GM12878 (cell line): Measurements from ENCODE around the gene MPC1. TPM values are rescaled to one million over a fixed set of nuclear protein-coding genes. Genes with fewer than 3 reads are reported as not detected.

Experiments used
- HCFC1 ChIP-seq: fragments of 150-350 bp; IDR thresholded peaks from 2 replicates; pipeline ENCODE4 v1.6.1; 2014; ENCODE audit warnings: low read length
- IKZF1 ChIP-seq: fragments of 450-650 bp; conservative IDR thresholded peaks from 2 replicates; pipeline ENCODE4 v1.6.1; 2017; ENCODE audit warnings: antibody characterized with exemption, mild to moderate bottlenecking
- IRF4 ChIP-seq: IDR thresholded peaks from 2 replicates; pipeline ENCODE4 v1.6.1; 2011; ENCODE audit warnings: low read depth, low read length
- KLF5 ChIP-seq: fragments of 450-650 bp; IDR thresholded peaks from 2 replicates; pipeline ENCODE4 v1.6.1; 2014; ENCODE audit warnings: mild to moderate bottlenecking; ENCODE audit not compliant: partially characterized antibody
- MTA2 ChIP-seq: fragments of 450-650 bp; IDR thresholded peaks from 2 replicates; pipeline ENCODE4 v1.6.1; 2016; ENCODE audit warnings: low read depth, mild to moderate bottlenecking, moderate library complexity
- POLR2AphosphoS5 ChIP-seq: IDR thresholded peaks from 2 replicates; pipeline ENCODE4 v1.6.1; 2011; ENCODE audit warnings: mild to moderate bottlenecking, low read length, inconsistent platforms
- POU2F2 ChIP-seq: IDR thresholded peaks from 3 replicates; pipeline ENCODE4 v1.6.1; 2011; ENCODE audit warnings: low read depth, mild to moderate bottlenecking, low read length, borderline replicate concordance
- RAD21 ChIP-seq: IDR thresholded peaks from 2 replicates; pipeline ENCODE4 v1.6.1; 2011; ENCODE audit warnings: mild to moderate bottlenecking, low read depth, low read length, moderate library complexity; ENCODE audit not compliant: insufficient read depth
- STAT1 ChIP-seq: fragments of 450-650 bp; conservative IDR thresholded peaks from 2 replicates; pipeline ENCODE4 v1.6.1; 2014; ENCODE audit warnings: antibody characterized with exemption, mild to moderate bottlenecking
- STAT3 ChIP-seq: IDR thresholded peaks from 2 replicates; pipeline ENCODE4 v1.6.1; 2011; ENCODE audit warnings: low read depth, low read length, improper control_type of control experiment
- polyA plus RNA-seq, 11 experiments: library from polyadenylated mRNA; depleted of rRNA in 4 of 11; unstranded in 6 of 11; stranded (reverse) in 5 of 11; fragments of >200 nt; fragmentation: Nextera tagmentation in 4 of 11; fragmentation: Illumina TruSeq in 1 of 11; extraction: Ambion mirVana in 4 of 11; extraction: Trizol in 1 of 11; gene quantifications; 1 replicate in 1 of 11; 2 replicates in 10 of 11; pipeline versions ENCODE4 v1.2.1 to v1.2.3, GENCODE V29; 2011 to 2016; ENCODE audit warnings: inconsistent platforms in 2 of 11, missing spikeins in 2 of 11, low read depth in 1 of 11
- total RNA-seq, 4 experiments: library from RNA; depleted of rRNA in 3 of 4; stranded (reverse); fragments of >200 nt in 3 of 4; fragmentation: Illumina TruSeq in 1 of 4; extraction: Trizol in 1 of 4; gene quantifications; 2 replicates each; pipeline versions ENCODE4 v1.2.1 to v1.2.3, GENCODE V29; 2013 to 2021
- TF ChIP-seq, protein P1 (sequence below): fragments of 450-650 bp; IDR thresholded peaks from 2 replicates; pipeline ENCODE4 v1.6.1; 2017; ENCODE audit warnings: antibody characterized with exemption, mild to moderate bottlenecking, moderate library complexity
- TF ChIP-seq, protein P2 (sequence below): fragments of 450-650 bp; formaldehyde crosslinking; IDR thresholded peaks from 2 replicates; pipeline ENCODE4 v1.4.0; 2022; ENCODE audit warnings: mild to moderate bottlenecking, moderate library complexity
- TF ChIP-seq, protein P3 (sequence below): IDR thresholded peaks from 2 replicates; pipeline ENCODE4 v1.6.1; 2011; ENCODE audit warnings: low read depth, low read length, improper control_type of control experiment, borderline replicate concordance
- TF ChIP-seq, protein P4 (sequence below): fragments of 450-650 bp; IDR thresholded peaks from 2 replicates; pipeline ENCODE4 v1.6.1; 2016; ENCODE audit warnings: mild to moderate bottlenecking, moderate library complexity, borderline replicate concordance
- TF ChIP-seq, protein P5 (sequence below): fragments of 450-650 bp; conservative IDR thresholded peaks from 2 replicates; pipeline ENCODE4 v1.6.1; 2017; ENCODE audit warnings: mild to moderate bottlenecking, moderate library complexity

MPC1 gene
- total and polyA plus RNA-seq, 10 of the 15 experiments (the other 5 are each of a cell fraction or from before 2014, with no cell fraction given): 53.2 to 177 (median 78.8) TPM

DNA sequence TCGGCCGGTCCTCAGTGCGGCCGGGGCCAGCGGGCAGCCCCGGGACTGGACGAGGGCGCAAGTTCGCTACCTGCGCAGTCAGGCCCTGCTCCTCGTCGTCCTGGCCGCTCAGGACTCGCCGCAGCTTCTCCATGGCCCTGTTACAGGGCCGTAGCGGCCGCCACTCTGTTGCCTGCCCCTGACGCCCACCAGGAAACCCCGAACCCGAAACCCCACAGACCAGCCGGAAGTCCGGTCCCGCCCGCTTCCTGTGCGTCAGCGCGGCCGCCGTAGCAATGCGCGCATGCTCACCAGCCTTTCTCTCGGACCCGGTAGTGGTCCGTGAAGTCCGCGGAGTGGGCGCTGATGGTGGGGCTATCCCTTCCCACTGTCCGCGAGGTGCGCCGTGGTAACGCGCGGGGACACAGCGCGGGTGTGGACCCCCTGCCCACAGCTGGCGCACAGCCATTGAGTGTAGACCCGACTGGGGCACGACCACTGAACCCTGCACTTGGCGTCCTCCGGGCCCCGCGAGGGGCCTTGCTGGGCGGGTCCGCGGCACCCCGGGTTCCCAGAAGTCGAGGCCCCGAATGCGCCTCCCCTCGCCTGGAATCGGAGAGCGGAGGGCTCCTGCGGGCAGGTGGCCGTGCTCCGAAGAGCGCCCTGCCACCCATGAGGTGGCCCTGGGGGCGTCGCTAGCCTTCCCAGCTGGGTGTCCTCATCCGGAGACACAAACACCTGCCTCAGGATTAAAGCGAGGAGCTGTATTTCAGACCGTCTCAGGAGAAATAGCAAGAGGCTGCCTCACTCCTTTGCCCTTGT lies 40.2 kb downstream of the MPC1 start, which contains the start of gene SFT2D1 (continued):
- TF ChIP-seq, protein P1, sequence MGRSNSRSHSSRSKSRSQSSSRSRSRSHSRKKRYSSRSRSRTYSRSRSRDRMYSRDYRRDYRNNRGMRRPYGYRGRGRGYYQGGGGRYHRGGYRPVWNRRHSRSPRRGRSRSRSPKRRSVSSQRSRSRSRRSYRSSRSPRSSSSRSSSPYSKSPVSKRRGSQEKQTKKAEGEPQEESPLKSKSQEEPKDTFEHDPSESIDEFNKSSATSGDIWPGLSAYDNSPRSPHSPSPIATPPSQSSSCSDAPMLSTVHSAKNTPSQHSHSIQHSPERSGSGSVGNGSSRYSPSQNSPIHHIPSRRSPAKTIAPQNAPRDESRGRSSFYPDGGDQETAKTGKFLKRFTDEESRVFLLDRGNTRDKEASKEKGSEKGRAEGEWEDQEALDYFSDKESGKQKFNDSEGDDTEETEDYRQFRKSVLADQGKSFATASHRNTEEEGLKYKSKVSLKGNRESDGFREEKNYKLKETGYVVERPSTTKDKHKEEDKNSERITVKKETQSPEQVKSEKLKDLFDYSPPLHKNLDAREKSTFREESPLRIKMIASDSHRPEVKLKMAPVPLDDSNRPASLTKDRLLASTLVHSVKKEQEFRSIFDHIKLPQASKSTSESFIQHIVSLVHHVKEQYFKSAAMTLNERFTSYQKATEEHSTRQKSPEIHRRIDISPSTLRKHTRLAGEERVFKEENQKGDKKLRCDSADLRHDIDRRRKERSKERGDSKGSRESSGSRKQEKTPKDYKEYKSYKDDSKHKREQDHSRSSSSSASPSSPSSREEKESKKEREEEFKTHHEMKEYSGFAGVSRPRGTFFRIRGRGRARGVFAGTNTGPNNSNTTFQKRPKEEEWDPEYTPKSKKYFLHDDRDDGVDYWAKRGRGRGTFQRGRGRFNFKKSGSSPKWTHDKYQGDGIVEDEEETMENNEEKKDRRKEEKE: no peak
- TF ChIP-seq, protein P2, sequence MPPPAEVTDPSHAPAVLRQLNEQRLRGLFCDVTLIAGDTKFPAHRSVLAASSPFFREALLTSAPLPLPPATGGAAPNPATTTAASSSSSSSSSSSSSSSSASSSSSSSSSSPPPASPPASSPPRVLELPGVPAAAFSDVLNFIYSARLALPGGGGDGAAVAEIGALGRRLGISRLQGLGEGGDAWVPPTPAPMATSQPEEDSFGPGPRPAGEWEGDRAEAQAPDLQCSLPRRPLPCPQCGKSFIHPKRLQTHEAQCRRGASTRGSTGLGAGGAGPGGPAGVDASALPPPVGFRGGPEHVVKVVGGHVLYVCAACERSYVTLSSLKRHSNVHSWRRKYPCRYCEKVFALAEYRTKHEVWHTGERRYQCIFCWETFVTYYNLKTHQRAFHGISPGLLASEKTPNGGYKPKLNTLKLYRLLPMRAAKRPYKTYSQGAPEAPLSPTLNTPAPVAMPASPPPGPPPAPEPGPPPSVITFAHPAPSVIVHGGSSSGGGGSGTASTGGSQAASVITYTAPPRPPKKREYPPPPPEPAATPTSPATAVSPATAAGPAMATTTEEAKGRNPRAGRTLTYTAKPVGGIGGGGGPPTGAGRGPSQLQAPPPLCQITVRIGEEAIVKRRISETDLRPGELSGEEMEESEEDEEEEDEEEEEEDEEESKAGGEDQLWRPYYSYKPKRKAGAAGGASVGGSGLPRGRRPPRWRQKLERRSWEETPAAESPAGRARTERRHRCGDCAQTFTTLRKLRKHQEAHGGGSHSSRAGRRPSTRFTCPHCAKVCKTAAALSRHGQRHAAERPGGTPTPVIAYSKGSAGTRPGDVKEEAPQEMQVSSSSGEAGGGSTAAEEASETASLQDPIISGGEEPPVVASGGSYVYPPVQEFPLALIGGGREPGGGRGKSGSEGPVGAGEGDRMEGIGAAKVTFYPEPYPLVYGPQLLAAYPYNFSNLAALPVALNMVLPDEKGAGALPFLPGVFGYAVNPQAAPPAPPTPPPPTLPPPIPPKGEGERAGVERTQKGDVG: no peak
- peak; percentile 7; the same call in 1 of the 2 replicates for TF ChIP-seq IRF4
- TF ChIP-seq, protein P3, sequence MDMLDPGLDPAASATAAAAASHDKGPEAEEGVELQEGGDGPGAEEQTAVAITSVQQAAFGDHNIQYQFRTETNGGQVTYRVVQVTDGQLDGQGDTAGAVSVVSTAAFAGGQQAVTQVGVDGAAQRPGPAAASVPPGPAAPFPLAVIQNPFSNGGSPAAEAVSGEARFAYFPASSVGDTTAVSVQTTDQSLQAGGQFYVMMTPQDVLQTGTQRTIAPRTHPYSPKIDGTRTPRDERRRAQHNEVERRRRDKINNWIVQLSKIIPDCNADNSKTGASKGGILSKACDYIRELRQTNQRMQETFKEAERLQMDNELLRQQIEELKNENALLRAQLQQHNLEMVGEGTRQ: no peak; the same call in 1 of the 2 replicates
- TF ChIP-seq, protein P4, sequence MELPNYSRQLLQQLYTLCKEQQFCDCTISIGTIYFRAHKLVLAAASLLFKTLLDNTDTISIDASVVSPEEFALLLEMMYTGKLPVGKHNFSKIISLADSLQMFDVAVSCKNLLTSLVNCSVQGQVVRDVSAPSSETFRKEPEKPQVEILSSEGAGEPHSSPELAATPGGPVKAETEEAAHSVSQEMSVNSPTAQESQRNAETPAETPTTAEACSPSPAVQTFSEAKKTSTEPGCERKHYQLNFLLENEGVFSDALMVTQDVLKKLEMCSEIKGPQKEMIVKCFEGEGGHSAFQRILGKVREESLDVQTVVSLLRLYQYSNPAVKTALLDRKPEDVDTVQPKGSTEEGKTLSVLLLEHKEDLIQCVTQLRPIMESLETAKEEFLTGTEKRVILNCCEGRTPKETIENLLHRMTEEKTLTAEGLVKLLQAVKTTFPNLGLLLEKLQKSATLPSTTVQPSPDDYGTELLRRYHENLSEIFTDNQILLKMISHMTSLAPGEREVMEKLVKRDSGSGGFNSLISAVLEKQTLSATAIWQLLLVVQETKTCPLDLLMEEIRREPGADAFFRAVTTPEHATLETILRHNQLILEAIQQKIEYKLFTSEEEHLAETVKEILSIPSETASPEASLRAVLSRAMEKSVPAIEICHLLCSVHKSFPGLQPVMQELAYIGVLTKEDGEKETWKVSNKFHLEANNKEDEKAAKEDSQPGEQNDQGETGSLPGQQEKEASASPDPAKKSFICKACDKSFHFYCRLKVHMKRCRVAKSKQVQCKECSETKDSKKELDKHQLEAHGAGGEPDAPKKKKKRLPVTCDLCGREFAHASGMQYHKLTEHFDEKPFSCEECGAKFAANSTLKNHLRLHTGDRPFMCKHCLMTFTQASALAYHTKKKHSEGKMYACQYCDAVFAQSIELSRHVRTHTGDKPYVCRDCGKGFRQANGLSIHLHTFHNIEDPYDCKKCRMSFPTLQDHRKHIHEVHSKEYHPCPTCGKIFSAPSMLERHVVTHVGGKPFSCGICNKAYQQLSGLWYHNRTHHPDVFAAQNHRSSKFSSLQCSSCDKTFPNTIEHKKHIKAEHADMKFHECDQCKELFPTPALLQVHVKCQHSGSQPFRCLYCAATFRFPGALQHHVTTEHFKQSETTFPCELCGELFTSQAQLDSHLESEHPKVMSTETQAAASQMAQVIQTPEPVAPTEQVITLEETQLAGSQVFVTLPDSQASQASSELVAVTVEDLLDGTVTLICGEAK: peak; percentile 83; the same call in 1 of the 2 replicates
- peak; percentile 56 for TF ChIP-seq KLF5
- TF ChIP-seq STAT1: no peak
- peak; percentile 65; the same call in 1 of the 2 replicates for TF ChIP-seq MTA2
- TF ChIP-seq RAD21: no peak
- TF ChIP-seq IKZF1: peak; percentile 93
- peak; percentile 26; the same call in 1 of the 2 replicates for TF ChIP-seq HCFC1
- peak; percentile 94 for TF ChIP-seq POU2F2
- TF ChIP-seq, protein P5, sequence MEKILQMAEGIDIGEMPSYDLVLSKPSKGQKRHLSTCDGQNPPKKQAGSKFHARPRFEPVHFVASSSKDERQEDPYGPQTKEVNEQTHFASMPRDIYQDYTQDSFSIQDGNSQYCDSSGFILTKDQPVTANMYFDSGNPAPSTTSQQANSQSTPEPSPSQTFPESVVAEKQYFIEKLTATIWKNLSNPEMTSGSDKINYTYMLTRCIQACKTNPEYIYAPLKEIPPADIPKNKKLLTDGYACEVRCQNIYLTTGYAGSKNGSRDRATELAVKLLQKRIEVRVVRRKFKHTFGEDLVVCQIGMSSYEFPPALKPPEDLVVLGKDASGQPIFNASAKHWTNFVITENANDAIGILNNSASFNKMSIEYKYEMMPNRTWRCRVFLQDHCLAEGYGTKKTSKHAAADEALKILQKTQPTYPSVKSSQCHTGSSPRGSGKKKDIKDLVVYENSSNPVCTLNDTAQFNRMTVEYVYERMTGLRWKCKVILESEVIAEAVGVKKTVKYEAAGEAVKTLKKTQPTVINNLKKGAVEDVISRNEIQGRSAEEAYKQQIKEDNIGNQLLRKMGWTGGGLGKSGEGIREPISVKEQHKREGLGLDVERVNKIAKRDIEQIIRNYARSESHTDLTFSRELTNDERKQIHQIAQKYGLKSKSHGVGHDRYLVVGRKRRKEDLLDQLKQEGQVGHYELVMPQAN: peak; percentile 61; the same call in 1 of the 2 replicates
- no peak for TF ChIP-seq STAT3
- peak; percentile 95 for TF ChIP-seq POLR2AphosphoS5
